K562 (cell line): ENCODE measurements around the gene TPGS2. TPM values are rescaled to one million over a fixed set of nuclear protein-coding genes. Genes with fewer than 3 reads are reported as not detected.

Experiments used
- BRF2 ChIP-seq: IDR thresholded peaks from 3 replicates; pipeline ENCODE4 v1.6.1; 2011; ENCODE audit warnings: borderline replicate concordance, mild to moderate bottlenecking; ENCODE audit not compliant: insufficient read length, insufficient read depth
- ETS1 ChIP-seq: conservative IDR thresholded peaks from 2 replicates; pipeline ENCODE4 v1.6.1; 2011; ENCODE audit warnings: low read depth, mild to moderate bottlenecking, low read length; ENCODE audit not compliant: control insufficient read depth
- IRF9 ChIP-seq: fragments of 450-650 bp; IDR thresholded peaks from 2 replicates; pipeline ENCODE4 v1.6.1; 2016; ENCODE audit warnings: missing biosample characterization, missing genetic modification characterization
- RAD51 ChIP-seq: fragments of 450-650 bp; IDR thresholded peaks from 2 replicates; pipeline ENCODE4 v1.7.1; 2016; ENCODE audit warnings: low read depth, mild to moderate bottlenecking, borderline replicate concordance
- ZBTB11 ChIP-seq, 3 experiments: fragments of 200-800 bp in 1 of 3; fragments of 250-450 bp in 1 of 3; fragments of 450-650 bp in 1 of 3; sonication (Bioruptor Pico) in 1 of 3; sonication (Bioruptor generic) in 1 of 3; formaldehyde crosslinking in 1 of 3; IDR thresholded peaks; 2 replicates each; pipeline versions ENCODE4 v1.6.1 to v1.8.0; 2016 to 2022; ENCODE audit warnings: mild to moderate bottlenecking in 2 of 3, missing genetic modification characterization in 2 of 3, missing compliant biosample characterization in 1 of 3, moderate library complexity in 1 of 3
- ZFP1 ChIP-seq: fragments of 450-650 bp; formaldehyde crosslinking; IDR thresholded peaks from 2 replicates; pipeline ENCODE4 v1.4.0; 2020; ENCODE audit warnings: mild to moderate bottlenecking, mixed read lengths
- polyA plus RNA-seq, 8 experiments: library from polyadenylated mRNA; depleted of rRNA in 4 of 8; stranded (reverse) in 5 of 8; unstranded in 3 of 8; fragments of >200 nt; fragmentation: Nextera tagmentation in 2 of 8; fragmentation: Illumina TruSeq in 1 of 8; extraction: Ambion mirVana in 2 of 8; extraction: Trizol in 1 of 8; gene quantifications; 2 replicates each; pipeline versions ENCODE4 v1.2.1 to v1.2.3, GENCODE V29; 2011 to 2014; ENCODE audit warnings: inconsistent platforms in 1 of 8, missing spikeins in 1 of 8
- total RNA-seq, 7 experiments: library from RNA; depleted of rRNA in 6 of 7; stranded (reverse); fragments of >200 nt in 6 of 7; fragmentation: Illumina TruSeq in 2 of 7; extraction: Trizol in 2 of 7; gene quantifications; 2 replicates each; pipeline versions ENCODE4 v1.2.1 to v1.2.3, GENCODE V29; 2011 to 2021; ENCODE audit warnings: low replicate concordance in 1 of 7

TPGS2 gene
- total and polyA plus RNA-seq, 9 of the 15 experiments (the other 6 are each of a cell fraction or from before 2014, with no cell fraction given) = 94.2 to 449 (median 134) TPM

GRCh38 chr18:36808681-36809080 lies 20.1 kb downstream of the TPGS2 start (continued):
- TF ChIP-seq ZBTB11 (CRISPR knock-in tag; IDR thresholded peaks at IDR 0.05) (no peak), BRF2 (no peak), ZFP1 (no peak), IRF9 (tag) (no peak), ETS1 (no peak), RAD51 (no peak)
